H9 (cell line): ENCODE results near the gene TMEM50B. TPM values are rescaled to one million over a fixed set of nuclear protein-coding genes. Genes with fewer than 3 reads are reported as not detected.

Experiments
- DNase-seq: peaks from one replicate; pipeline ENCODE4 v3.0.0-alpha.2; 2017
- H2AFZ ChIP-seq: one replicate; pipeline ENCODE4 v1.6.1; 2013; ENCODE audit warnings: mild to moderate bottlenecking, low read length, control low read depth, moderate library complexity
- H2AK5ac ChIP-seq: 2 replicates; pipeline ENCODE4 v1.6.1; 2013; ENCODE audit warnings: low read length, control low read depth, mixed read lengths; ENCODE audit not compliant: insufficient read length
- H2BK120ac ChIP-seq: one replicate; pipeline ENCODE4 v1.6.1; 2013; ENCODE audit warnings: low read depth, mild to moderate bottlenecking, low read length, control low read depth, inconsistent platforms; ENCODE audit not compliant: poor library complexity, severe bottlenecking
- H2BK12ac ChIP-seq: 2 replicates; pipeline ENCODE4 v1.6.1; 2013; ENCODE audit warnings: low read length, control low read depth, mixed read lengths, low read depth; ENCODE audit not compliant: insufficient read length
- H2BK15ac ChIP-seq: 2 replicates; pipeline ENCODE4 v1.6.1; 2013; ENCODE audit warnings: low read depth, low read length, control low read depth
- H2BK20ac ChIP-seq: one replicate; pipeline ENCODE4 v1.6.1; 2013; ENCODE audit warnings: low read depth, mild to moderate bottlenecking, low read length, control low read depth, inconsistent platforms; ENCODE audit not compliant: poor library complexity, severe bottlenecking
- H2BK5ac ChIP-seq: 2 replicates; pipeline ENCODE4 v1.6.1; 2013; ENCODE audit warnings: low read length, control low read depth, mixed read lengths; ENCODE audit not compliant: insufficient read length
- H3K14ac ChIP-seq: 2 replicates; pipeline ENCODE4 v1.6.1; 2013; ENCODE audit warnings: low read length, control low read depth; ENCODE audit not compliant: insufficient read depth
- H3K18ac ChIP-seq: 2 replicates; pipeline ENCODE4 v1.6.1; 2013; ENCODE audit warnings: low read depth, mild to moderate bottlenecking, mixed read lengths, low read length, control low read depth; ENCODE audit not compliant: insufficient read length
- H3K23ac ChIP-seq: 2 replicates; pipeline ENCODE4 v1.6.1; 2013; ENCODE audit warnings: low read length, control low read depth, mixed read lengths, low read depth; ENCODE audit not compliant: insufficient read length
- H3K23me2 ChIP-seq: 2 replicates; pipeline ENCODE4 v1.6.1; 2013; ENCODE audit warnings: low read depth, mild to moderate bottlenecking, mixed read lengths, low read length, control low read depth; ENCODE audit not compliant: insufficient read length, poor library complexity, severe bottlenecking
- H3K27ac ChIP-seq: 2 replicates; pipeline ENCODE4 v1.5.1; 2013; ENCODE audit warnings: low read length, control low read depth, mixed read lengths, low read depth; ENCODE audit not compliant: insufficient read length
- H3K27me3 ChIP-seq: 2 replicates; pipeline ENCODE4 v1.6.1; 2013; ENCODE audit warnings: low read length, control low read depth, inconsistent platforms; ENCODE audit not compliant: insufficient read depth
- H3K4ac ChIP-seq: 2 replicates; pipeline ENCODE4 v1.6.1; 2013; ENCODE audit warnings: low read depth, mild to moderate bottlenecking, control low read depth, inconsistent platforms, low read length, moderate library complexity
- H3K4me1 ChIP-seq: 2 replicates; pipeline ENCODE4 v1.6.1; 2013; ENCODE audit warnings: low read length, control low read depth, inconsistent platforms; ENCODE audit not compliant: insufficient read depth
- H3K4me2 ChIP-seq: 2 replicates; pipeline ENCODE4 v1.6.1; 2013; ENCODE audit warnings: low read length, control low read depth, mixed read lengths; ENCODE audit not compliant: insufficient read length, insufficient read depth
- H3K56ac ChIP-seq: 2 replicates; pipeline ENCODE4 v1.6.1; 2013; ENCODE audit warnings: low read depth, mild to moderate bottlenecking, mixed read lengths, low read length, control low read depth; ENCODE audit not compliant: insufficient read length
- H3K79me1 ChIP-seq: 2 replicates; pipeline ENCODE4 v1.6.1; 2013; ENCODE audit warnings: low read depth, mild to moderate bottlenecking, moderate library complexity, low read length, control low read depth, inconsistent platforms; ENCODE audit not compliant: insufficient read depth, poor library complexity, severe bottlenecking
- H3K79me2 ChIP-seq: 2 replicates; pipeline ENCODE4 v1.6.1; 2013; ENCODE audit warnings: low read length, control low read depth, inconsistent platforms; ENCODE audit not compliant: insufficient read depth
- H3K9ac ChIP-seq: 2 replicates; pipeline ENCODE4 v1.6.1; 2013; ENCODE audit warnings: low read length, control low read depth, mixed read lengths; ENCODE audit not compliant: insufficient read length; ENCODE audit errors: extremely low read depth
- H3K9me3 ChIP-seq: one replicate; pipeline ENCODE4 v1.6.1; 2013; ENCODE audit warnings: low read depth, low read length, inconsistent platforms; ENCODE audit not compliant: control insufficient read depth
- H3T11ph ChIP-seq: one replicate; pipeline ENCODE4 v1.6.1; 2013; ENCODE audit warnings: mild to moderate bottlenecking, low read length, control low read depth, inconsistent platforms
- H4K20me1 ChIP-seq: one replicate; pipeline ENCODE4 v1.6.1; 2013; ENCODE audit not compliant: control insufficient read depth, insufficient read length, insufficient read depth
- H4K5ac ChIP-seq: 2 replicates; pipeline ENCODE4 v1.6.1; 2013; ENCODE audit warnings: low read depth, mild to moderate bottlenecking, mixed read lengths, low read length, control low read depth; ENCODE audit not compliant: insufficient read length
- H4K8ac ChIP-seq: replicated peaks from 2 replicates; pipeline ENCODE4 v1.6.1; 2013; ENCODE audit warnings: low read length, control low read depth, mixed read lengths, low read depth; ENCODE audit not compliant: insufficient read length
- H4K91ac ChIP-seq: 2 replicates; pipeline ENCODE4 v1.6.1; 2013; ENCODE audit warnings: low read depth, mild to moderate bottlenecking, moderate library complexity, mixed read lengths, low read length, control low read depth; ENCODE audit not compliant: insufficient read length
- H3K27ac Mint-ChIP-seq, 3 experiments: 2 replicates in 2 of 3; 3 replicates in 1 of 3; pipeline ENCODE4 v1.8.0; 2020 to 2021; ENCODE audit warnings: mixed read lengths in 3 of 3, mild to moderate bottlenecking in 1 of 3, moderate library complexity in 1 of 3
- H3K27me3 Mint-ChIP-seq: 2 replicates; pipeline ENCODE4 v1.8.0; 2021; ENCODE audit warnings: low read depth, mild to moderate bottlenecking, moderate library complexity, mixed read lengths
- H3K36me3 Mint-ChIP-seq, 3 experiments: 2 replicates in 2 of 3; 3 replicates in 1 of 3; pipeline ENCODE4 v1.8.0; 2020 to 2021; ENCODE audit warnings: low read depth in 3 of 3, mixed read lengths in 3 of 3; ENCODE audit not compliant: insufficient read depth in 1 of 3
- H3K4me1 Mint-ChIP-seq, 2 experiments: 2 replicates each; pipeline ENCODE4 v1.8.0; 2020; ENCODE audit warnings: mixed read lengths in 2 of 2
- H3K4me3 Mint-ChIP-seq, 2 experiments: 2 replicates in 1 of 2; 3 replicates in 1 of 2; pipeline ENCODE4 v1.8.0; 2020 to 2021; ENCODE audit warnings: mild to moderate bottlenecking in 2 of 2, mixed read lengths in 2 of 2, moderate library complexity in 1 of 2
- H3K9me3 Mint-ChIP-seq, 2 experiments: 2 replicates in 1 of 2; 3 replicates in 1 of 2; pipeline ENCODE4 v1.8.0; 2020; ENCODE audit warnings: mild to moderate bottlenecking in 2 of 2, mixed read lengths in 2 of 2, moderate library complexity in 1 of 2
- WGBS: extraction: QIAGEN DNeasy Blood & Tissue Kit; methylation state at CpG from one replicate; pipeline ENCODE4 v1.1.7; 2013; ENCODE audit warnings: missing lambda C conversion rate, low lambda C conversion rate, mixed read lengths; ENCODE audit not compliant: insufficient read length; ENCODE audit errors: extremely low coverage; 5-methylcytosine and 5-hydroxymethylcytosine counted together
- total RNA-seq: library from RNA; stranded (reverse); gene quantifications from 2 replicates; pipeline ENCODE4 v1.2.1, GENCODE V29; 2021
- TF ChIP-seq, protein P1 (sequence below): fragments of 200-600 bp; sonication (generic); conservative IDR thresholded peaks from 3 replicates; pipeline ENCODE4 v1.8.0; 2021; ENCODE audit warnings: antibody characterized with exemption, mild to moderate bottlenecking

TMEM50B gene
- total RNA-seq, 1 experiment from 2014 or later: 17.6 TPM

DNA sequence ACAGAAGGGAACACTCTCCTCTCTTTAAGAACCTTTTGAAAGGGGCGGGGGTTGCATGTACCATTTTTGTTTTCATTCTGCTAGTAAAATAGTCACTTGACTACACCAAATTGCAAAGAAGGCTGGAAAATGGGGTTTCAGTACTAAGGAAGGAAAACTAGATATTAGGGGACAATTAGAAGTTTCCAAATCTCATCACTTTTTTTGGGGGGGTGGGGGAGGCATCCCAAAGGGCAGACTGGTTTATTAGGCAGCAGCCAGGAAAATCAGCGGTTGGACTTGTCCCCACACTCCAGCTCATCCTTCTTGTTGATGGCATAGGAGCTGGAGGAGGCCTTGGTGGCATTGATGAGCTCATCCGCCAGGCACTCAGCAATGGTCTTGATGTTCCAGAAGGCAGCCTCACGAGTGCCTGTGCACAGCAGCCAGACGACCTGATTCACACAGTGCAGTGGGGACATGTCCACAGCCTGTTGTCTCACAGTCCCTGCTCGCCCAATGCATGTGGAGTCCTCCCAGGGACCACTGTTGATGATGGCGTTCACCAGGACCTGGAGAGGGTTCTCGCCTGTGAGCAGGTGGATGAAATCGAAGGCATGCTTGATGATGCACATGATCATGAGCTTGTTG is 1.7 kb upstream of the TMEM50B start:
- Mint-ChIP-seq H3K4me3 (peak overlapping the region; percentile 83 to 95; a peak in 4 of 5 replicates), H3K4me1 (peaks cover 6 to 8% of the 10 kb centered on the region in 2 experiments), H3K27ac (no peak overlapping the region), H3K36me3 (no peaks in the 10 kb centered on the region; a peak in 2 of 7 replicates), H3K27me3 (peaks cover 2% of the 10 kb centered on the region; the same call in 1 of the 2 replicates), H3K9me3 (no peaks in the 10 kb centered on the region)
- no peaks in the 10 kb centered on the region for H3K9me3 ChIP-seq
- DNase-seq: no peak
- H3K79me2 ChIP-seq: no peaks in the 10 kb centered on the region
- H2BK5ac ChIP-seq: no peak overlapping the region
- no peak overlapping the region for H2BK15ac ChIP-seq
- no peak overlapping the region for H3K23ac ChIP-seq
- H4K20me1 ChIP-seq: no peaks in the 10 kb centered on the region
- no peak overlapping the region for H3K18ac ChIP-seq
- TF ChIP-seq, protein P1, sequence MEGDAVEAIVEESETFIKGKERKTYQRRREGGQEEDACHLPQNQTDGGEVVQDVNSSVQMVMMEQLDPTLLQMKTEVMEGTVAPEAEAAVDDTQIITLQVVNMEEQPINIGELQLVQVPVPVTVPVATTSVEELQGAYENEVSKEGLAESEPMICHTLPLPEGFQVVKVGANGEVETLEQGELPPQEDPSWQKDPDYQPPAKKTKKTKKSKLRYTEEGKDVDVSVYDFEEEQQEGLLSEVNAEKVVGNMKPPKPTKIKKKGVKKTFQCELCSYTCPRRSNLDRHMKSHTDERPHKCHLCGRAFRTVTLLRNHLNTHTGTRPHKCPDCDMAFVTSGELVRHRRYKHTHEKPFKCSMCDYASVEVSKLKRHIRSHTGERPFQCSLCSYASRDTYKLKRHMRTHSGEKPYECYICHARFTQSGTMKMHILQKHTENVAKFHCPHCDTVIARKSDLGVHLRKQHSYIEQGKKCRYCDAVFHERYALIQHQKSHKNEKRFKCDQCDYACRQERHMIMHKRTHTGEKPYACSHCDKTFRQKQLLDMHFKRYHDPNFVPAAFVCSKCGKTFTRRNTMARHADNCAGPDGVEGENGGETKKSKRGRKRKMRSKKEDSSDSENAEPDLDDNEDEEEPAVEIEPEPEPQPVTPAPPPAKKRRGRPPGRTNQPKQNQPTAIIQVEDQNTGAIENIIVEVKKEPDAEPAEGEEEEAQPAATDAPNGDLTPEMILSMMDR: no peak
- H3K4ac ChIP-seq: no peak overlapping the region
- no CpG with 5 or more reads among the region's 9 CpGs for WGBS
- no peak overlapping the region for H3K56ac ChIP-seq
- no peak overlapping the region for H2AK5ac ChIP-seq
- no peak overlapping the region for H3K14ac ChIP-seq
- no peak overlapping the region for H3K4me2 ChIP-seq
- no peaks in the 10 kb centered on the region for H3K27me3 ChIP-seq
- H3K9ac ChIP-seq: no peak overlapping the region
- H3K4me1 ChIP-seq: peaks cover 2% of the 10 kb centered on the region; the same call in 1 of the 2 replicates
- no peak overlapping the region for H2BK120ac ChIP-seq
- H2BK20ac ChIP-seq: no peak overlapping the region
- H3K23me2 ChIP-seq: peaks cover 20% of the 10 kb centered on the region
- H4K5ac ChIP-seq: no peak overlapping the region
- no peak overlapping the region for H2BK12ac ChIP-seq
- H2AFZ ChIP-seq: no peak overlapping the region
- H4K8ac ChIP-seq: no peak overlapping the region
- H4K91ac ChIP-seq: no peak overlapping the region
- no peak overlapping the region for H3T11ph ChIP-seq
- peaks cover 2% of the 10 kb centered on the region for H3K79me1 ChIP-seq
- H3K27ac ChIP-seq: no peak overlapping the region
